ENCODE data around the gene CORO1C.
"Not testable (repeated sequence)": the region's sequence is repeated elsewhere in the genome, so short reads cannot be mapped to it uniquely, and the experiment has no call there.

The CORO1C gene

GRCh38 chr12:108633081-108633533 is 98.2 kb downstream of the CORO1C start:
- no peak for DNase-seq (ENCODE audit: low spot score)

- not testable (repeated sequence) for DNase-seq (ENCODE audit: low spot score)
Observed at GRCh38 chr12:108631261-108631660, 100.1 kb downstream of the CORO1C start.

- peak; percentile 75 for DNase-seq (ENCODE audit: low spot score)
Observed at GRCh38 chr12:108630481-108631207, 100.7 kb downstream of the CORO1C start.

GRCh38 chr12:108629824-108630476 is 101.4 kb downstream of the CORO1C start:
- DNase-seq (ENCODE audit: low spot score), result peak; percentile 79

GRCh38 chr12:108629151-108629550 is 102.2 kb downstream of the CORO1C start:
- no peak for DNase-seq (ENCODE audit: low spot score)

- DNase-seq (ENCODE audit: low spot score), result no peak
Observed at GRCh38 chr12:108627134-108627920, 104.0 kb downstream of the CORO1C start.

GRCh38 chr12:108625228-108625627 is 106.1 kb downstream of the CORO1C start:
- no peak for DNase-seq (ENCODE audit: low spot score)

GRCh38 chr12:108623577-108623976 is 107.7 kb downstream of the CORO1C start:
- DNase-seq (ENCODE audit: low spot score), result no peak

GRCh38 chr12:108622921-108623514 is 108.3 kb downstream of the CORO1C start:
- DNase-seq (ENCODE audit: low spot score), result no peak

GRCh38 chr12:108622421-108622820 is 108.9 kb downstream of the CORO1C start:
- DNase-seq (ENCODE audit: low spot score), result no peak

GRCh38 chr12:108621161-108621560 is 110.2 kb downstream of the CORO1C start:
- no peak for DNase-seq (ENCODE audit: low spot score)

- no peak for DNase-seq (ENCODE audit: low spot score)
Observed at GRCh38 chr12:108620236-108620879, 111.0 kb downstream of the CORO1C start.

- DNase-seq (ENCODE audit: low spot score), result no peak
Observed at GRCh38 chr12:108619369-108620160, 111.8 kb downstream of the CORO1C start.

- DNase-seq (ENCODE audit: low spot score), result not testable (repeated sequence)
Observed at GRCh38 chr12:108618953-108619274, 112.4 kb downstream of the CORO1C start.

GRCh38 chr12:108618079-108618952 is 113.0 kb downstream of the CORO1C start:
- peak; percentile 88 for DNase-seq (ENCODE audit: low spot score)

- no peak for DNase-seq (ENCODE audit: low spot score)
Observed at GRCh38 chr12:108616941-108617858, 114.1 kb downstream of the CORO1C start.

GRCh38 chr12:108616359-108616758 is 115.0 kb downstream of the CORO1C start:
- DNase-seq (ENCODE audit: low spot score), result no peak

- no peak for DNase-seq (ENCODE audit: low spot score)
Observed at GRCh38 chr12:108615918-108616317, 115.4 kb downstream of the CORO1C start.

- DNase-seq (ENCODE audit: low spot score), result no peak
Observed at GRCh38 chr12:108614639-108615038, 116.7 kb downstream of the CORO1C start.
